Upper lobe of right lung (tissue), 1 donor: ENCODE data around the gene GABRD. TPM values are rescaled to one million over a fixed set of nuclear protein-coding genes. Genes with fewer than 3 reads are reported as not detected.
"Not testable (repeated sequence)": the region's sequence is repeated elsewhere in the genome, so short reads cannot be mapped to it uniquely, and the experiment has no call there.

Source experiments
- ATAC-seq: fragments of 200-7000 bp; cut with Tn5 transposase; one replicate; pipeline ENCODE4 v1.9.1; 2020; ENCODE audit warnings: mild to moderate bottlenecking, moderate library complexity
- DNase-seq: peaks from one replicate; pipeline ENCODE4 v3.0.0-alpha.2; 2020
- H3K27ac ChIP-seq: fragments of 200-600 bp; one replicate; pipeline ENCODE4 v1.8.0; 2022
- H3K27me3 ChIP-seq: fragments of 200-600 bp; one replicate; pipeline ENCODE4 v1.8.0; 2022; ENCODE audit warnings: mild to moderate bottlenecking
- H3K36me3 ChIP-seq: fragments of 200-600 bp; one replicate; pipeline ENCODE4 v1.8.0; 2022
- H3K4me1 ChIP-seq: fragments of 200-600 bp; one replicate; pipeline ENCODE4 v1.8.0; 2022
- H3K4me3 ChIP-seq: fragments of 200-600 bp; one replicate; pipeline ENCODE4 v1.8.0; 2022; ENCODE audit warnings: mild to moderate bottlenecking
- H3K9me3 ChIP-seq: fragments of 200-600 bp; one replicate; pipeline ENCODE4 v1.8.0; 2022
- intact Hi-C: fragments of 100-400 bp; cut with DNase I; formaldehyde crosslinking; loops from one replicate; pipeline ENCODE4 v1.11.0; 2022
- total RNA-seq: library from RNA; stranded (reverse); fragmentation: NEBNext Ultra II Directional; extraction: Animal tissue kit (Norgen Biotek cat#: 25700); gene quantifications from one replicate; pipeline ENCODE4 v1.2.1, GENCODE V29; 2021
- TF ChIP-seq, protein P1 (sequence below): fragments of 200-600 bp; IDR thresholded peaks from one replicate; pipeline ENCODE4 v1.8.0; 2022; ENCODE audit warnings: antibody characterized with exemption
- donor health status: DM: no; HTN: yes; CAD: no; lungs with severe emphysema.

The GABRD gene
- total RNA-seq, 1 donor from 2014 or later = 2.9 TPM

- intact Hi-C loops = no loop called here
- Histone ChIP-seq H3K4me1 (no peaks in the 10 kb centered on the region), H3K27me3 (no peaks in the 10 kb centered on the region), H3K4me3 (no peak overlapping the region), H3K27ac (no peak overlapping the region), H3K36me3 (no peaks in the 10 kb centered on the region), H3K9me3 (no peaks in the 10 kb centered on the region)
- TF ChIP-seq, protein P1, sequence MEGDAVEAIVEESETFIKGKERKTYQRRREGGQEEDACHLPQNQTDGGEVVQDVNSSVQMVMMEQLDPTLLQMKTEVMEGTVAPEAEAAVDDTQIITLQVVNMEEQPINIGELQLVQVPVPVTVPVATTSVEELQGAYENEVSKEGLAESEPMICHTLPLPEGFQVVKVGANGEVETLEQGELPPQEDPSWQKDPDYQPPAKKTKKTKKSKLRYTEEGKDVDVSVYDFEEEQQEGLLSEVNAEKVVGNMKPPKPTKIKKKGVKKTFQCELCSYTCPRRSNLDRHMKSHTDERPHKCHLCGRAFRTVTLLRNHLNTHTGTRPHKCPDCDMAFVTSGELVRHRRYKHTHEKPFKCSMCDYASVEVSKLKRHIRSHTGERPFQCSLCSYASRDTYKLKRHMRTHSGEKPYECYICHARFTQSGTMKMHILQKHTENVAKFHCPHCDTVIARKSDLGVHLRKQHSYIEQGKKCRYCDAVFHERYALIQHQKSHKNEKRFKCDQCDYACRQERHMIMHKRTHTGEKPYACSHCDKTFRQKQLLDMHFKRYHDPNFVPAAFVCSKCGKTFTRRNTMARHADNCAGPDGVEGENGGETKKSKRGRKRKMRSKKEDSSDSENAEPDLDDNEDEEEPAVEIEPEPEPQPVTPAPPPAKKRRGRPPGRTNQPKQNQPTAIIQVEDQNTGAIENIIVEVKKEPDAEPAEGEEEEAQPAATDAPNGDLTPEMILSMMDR = no peak
- ATAC-seq (no peak), DNase-seq (no peak)
These were observed 41.0 kb upstream of the GABRD start for GRCh38 chr1:1978108-1978507.

DNA sequence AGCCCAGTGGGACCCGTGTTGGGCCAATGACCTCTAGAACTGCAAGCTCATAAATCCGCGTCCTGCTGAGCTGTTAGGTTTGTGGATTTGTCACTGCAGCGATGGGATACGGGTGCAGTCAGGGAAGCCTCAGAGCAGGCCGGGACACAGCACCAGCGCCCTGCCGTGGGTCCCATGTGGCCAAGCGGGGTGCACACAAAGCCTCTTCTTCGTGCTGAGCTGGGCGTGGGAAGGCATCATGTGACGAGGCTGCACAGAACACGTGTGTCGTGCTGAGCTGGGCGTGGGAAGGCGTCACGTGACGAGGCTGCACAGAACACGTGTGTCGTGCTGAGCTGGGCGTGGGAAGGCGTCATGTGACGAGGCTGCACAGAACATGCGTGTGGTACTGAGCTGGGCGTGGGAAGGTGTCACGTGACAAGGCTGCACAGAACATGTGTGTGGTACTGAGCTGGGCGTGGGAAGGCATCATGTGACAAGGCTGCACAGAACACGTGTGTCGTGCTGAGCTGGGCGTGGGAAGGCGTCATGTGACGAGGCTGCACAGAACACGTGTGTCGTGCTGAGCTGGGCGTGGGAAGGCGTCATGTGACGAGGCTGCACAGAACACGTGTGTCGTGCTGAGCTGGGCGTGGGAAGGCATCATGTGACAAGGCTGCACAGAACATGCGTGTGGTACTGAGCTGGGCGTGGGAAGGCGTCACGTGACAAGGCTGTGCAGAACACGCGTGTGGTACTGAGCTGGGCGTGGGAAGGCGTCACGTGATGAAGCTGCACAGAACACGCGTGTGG lies 40.3 kb upstream of the GABRD start:
- H3K36me3 ChIP-seq, H3K27ac ChIP-seq, DNase-seq, H3K9me3 ChIP-seq, H3K4me1 ChIP-seq, H3K4me3 ChIP-seq, H3K27me3 ChIP-seq, ATAC-seq, intact Hi-C loops: not testable (repeated sequence)

DNA sequence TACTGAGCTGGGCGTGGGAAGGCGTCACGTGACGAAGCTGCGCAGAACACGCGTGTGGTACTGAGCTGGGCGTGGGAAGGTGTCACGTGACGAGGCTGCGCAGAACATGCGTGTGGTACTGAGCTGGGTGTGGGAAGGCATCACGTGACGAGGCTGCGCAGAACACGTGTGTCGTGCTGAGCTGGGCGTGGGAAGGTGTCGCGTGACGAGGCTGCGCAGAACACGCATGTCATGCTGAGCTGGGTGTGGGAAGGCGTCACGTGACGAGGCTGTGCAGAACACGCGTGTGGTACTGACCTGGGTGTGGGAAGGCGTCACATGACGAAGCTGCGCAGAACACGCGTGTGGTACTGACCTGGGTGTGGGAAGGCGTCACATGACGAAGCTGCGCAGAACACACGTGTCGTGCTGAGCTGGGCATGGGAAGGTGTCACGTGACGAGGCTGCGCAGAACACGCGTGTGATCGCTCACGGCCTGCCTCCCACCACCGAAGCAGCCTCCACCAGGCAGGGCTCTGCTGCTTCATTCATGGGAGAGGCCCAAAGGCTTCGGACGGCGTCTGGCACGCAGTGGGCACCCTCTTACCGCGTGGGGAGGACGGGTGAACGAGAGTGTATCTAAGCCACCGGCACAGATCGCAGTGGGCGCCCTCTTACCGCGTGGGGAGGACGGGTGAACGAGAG lies 39.5 kb upstream of the GABRD start:
- H3K27me3 ChIP-seq = no peaks in the 10 kb centered on the region
- H3K27ac ChIP-seq = no peak overlapping the region
- no peaks in the 10 kb centered on the region for H3K9me3 ChIP-seq
- H3K36me3 ChIP-seq = no peaks in the 10 kb centered on the region
- intact Hi-C loops = no loop called here
- H3K4me1 ChIP-seq = no peaks in the 10 kb centered on the region
- TF ChIP-seq, protein P1 = no peak
- no peak overlapping the region for H3K4me3 ChIP-seq
- no peak for DNase-seq
- ATAC-seq = no peak

DNA sequence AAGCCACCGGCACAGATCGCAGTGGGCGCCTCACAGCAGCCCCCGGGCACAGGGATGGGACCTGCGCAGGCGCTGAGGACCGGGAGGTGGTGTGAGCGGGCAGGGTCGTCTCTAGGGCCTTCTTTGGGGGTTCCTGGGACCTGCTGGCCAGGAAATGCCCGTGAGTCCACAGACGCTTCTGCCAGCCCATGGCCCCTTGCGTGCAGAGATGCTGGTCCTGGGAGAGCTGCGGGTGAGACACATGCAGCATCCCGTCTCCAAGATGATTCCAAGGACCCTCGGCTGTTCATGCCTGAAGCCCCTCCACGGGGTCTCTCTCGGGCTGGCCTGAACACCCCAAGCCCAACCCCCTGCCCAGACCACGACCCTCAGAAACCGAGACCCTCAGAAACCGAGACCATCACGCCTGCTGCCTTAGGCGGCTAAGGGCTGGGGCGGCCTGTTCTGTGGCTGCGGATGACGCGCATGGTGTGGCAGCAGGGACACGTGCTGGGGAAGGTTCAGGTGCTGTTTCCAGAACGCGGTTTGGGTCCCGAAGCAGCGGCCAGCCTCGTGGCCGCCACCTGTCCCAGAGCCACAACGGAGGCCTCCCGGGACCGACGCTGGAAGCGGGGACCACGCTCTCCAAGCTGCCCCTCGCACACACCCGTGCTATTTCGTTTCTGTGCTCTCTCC lies 38.5 kb upstream of the GABRD start:
- H3K4me1 ChIP-seq = no peaks in the 10 kb centered on the region
- no peaks in the 10 kb centered on the region for H3K9me3 ChIP-seq
- DNase-seq (no peak), ATAC-seq (no peak)
- H3K27ac ChIP-seq = no peak overlapping the region
- H3K27me3 ChIP-seq = no peaks in the 10 kb centered on the region
- no peaks in the 10 kb centered on the region for H3K36me3 ChIP-seq
- H3K4me3 ChIP-seq = no peak overlapping the region
- intact Hi-C loops = no loop called here
- TF ChIP-seq, protein P1 = no peak

DNA sequence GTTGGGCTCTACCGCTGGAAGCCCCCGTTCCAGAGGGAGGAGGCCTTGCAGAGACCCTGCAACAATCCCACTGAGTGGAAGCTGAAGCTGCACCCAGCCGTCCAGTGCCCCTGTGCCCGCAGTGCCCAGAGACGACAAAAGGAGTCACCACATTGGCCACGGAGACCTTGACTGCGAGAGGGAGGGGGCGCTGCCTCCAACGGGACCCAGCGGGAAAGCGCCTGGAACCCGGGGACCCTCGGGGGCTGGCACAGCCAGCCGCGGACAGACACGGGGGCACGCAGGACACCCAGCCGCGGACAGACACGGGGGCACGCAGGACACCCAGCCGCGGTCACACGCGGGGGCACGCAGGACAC lies 38.0 kb upstream of the GABRD start:
- Histone ChIP-seq H3K27me3 (no peaks in the 10 kb centered on the region), H3K36me3 (no peaks in the 10 kb centered on the region), H3K4me3 (no peak overlapping the region), H3K4me1 (no peaks in the 10 kb centered on the region), H3K27ac (no peak overlapping the region), H3K9me3 (no peaks in the 10 kb centered on the region)
- intact Hi-C loops = no loop called here
- ATAC-seq (no peak), DNase-seq (no peak)
- TF ChIP-seq, protein P1 = no peak

GRCh38 chr1:1981631-1982327 lies 37.4 kb upstream of the GABRD start:
- H3K27me3 ChIP-seq, intact Hi-C loops, H3K4me3 ChIP-seq, H3K4me1 ChIP-seq, H3K27ac ChIP-seq, DNase-seq, H3K9me3 ChIP-seq, H3K36me3 ChIP-seq, ATAC-seq: not testable (repeated sequence)
